Uterus (tissue), 2 donors: ENCODE results near the gene RNASEH1.

Source experiments
- POLR2A ChIP-seq, 2 donors: fragments of 450-650 bp; IDR thresholded peaks; one replicate each; pipeline ENCODE4 v1.6.1; 2016; ENCODE audit warnings: antibody characterized with exemption in 2 of 2, mild to moderate bottlenecking in 1 of 2, moderate library complexity in 1 of 2
- TF ChIP-seq, protein P1 (sequence below), 4 experiments: fragments of 200-600 bp in 2 of 4; fragments of 450-650 bp in 2 of 4; sonication (generic) in 2 of 4; IDR thresholded peaks; one replicate each; pipeline ENCODE4 v1.5.1; 2016 to 2019; ENCODE audit warnings: antibody characterized with exemption in 4 of 4, mild to moderate bottlenecking in 2 of 4, moderate library complexity in 1 of 4

DNA sequence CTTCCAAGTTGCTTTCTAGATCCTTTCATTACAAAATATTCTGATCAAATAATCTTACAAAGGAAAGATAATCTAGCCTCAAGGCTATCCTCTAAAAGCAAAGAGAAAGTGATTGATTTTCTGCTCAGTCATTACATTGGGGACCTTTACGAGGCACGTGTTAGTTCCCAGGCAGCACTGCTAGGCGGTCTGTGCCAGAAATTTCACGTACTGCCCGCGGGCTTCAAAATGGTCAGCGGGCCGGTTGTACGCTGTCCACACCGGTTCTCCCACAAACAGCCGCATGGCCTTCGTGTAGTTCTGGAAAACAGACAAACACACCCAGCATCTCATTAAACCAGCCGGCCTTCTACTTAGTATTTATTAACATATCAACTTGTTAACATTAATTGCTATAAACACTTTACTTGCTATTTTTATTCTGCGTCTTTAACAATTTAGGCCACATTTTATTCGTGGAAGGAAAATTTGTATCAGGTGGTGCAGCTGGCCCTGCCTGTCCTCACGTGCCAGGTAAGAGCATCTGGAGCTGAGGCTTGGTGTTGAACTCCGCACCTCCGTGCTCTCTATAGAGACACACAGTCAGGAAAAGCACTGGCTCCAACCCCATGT is 59.2 kb downstream of the RNASEH1 start:
- TF ChIP-seq, protein P1, sequence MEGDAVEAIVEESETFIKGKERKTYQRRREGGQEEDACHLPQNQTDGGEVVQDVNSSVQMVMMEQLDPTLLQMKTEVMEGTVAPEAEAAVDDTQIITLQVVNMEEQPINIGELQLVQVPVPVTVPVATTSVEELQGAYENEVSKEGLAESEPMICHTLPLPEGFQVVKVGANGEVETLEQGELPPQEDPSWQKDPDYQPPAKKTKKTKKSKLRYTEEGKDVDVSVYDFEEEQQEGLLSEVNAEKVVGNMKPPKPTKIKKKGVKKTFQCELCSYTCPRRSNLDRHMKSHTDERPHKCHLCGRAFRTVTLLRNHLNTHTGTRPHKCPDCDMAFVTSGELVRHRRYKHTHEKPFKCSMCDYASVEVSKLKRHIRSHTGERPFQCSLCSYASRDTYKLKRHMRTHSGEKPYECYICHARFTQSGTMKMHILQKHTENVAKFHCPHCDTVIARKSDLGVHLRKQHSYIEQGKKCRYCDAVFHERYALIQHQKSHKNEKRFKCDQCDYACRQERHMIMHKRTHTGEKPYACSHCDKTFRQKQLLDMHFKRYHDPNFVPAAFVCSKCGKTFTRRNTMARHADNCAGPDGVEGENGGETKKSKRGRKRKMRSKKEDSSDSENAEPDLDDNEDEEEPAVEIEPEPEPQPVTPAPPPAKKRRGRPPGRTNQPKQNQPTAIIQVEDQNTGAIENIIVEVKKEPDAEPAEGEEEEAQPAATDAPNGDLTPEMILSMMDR (IDR thresholded peaks at IDR 0.05): no peak
- TF ChIP-seq POLR2A (IDR thresholded peaks at IDR 0.05): no peak
